Osteoblast (primary cell): Measurements from ENCODE around the gene KCNN3. TPM values are rescaled to one million over a fixed set of nuclear protein-coding genes. Genes with fewer than 3 reads are reported as not detected.

Experiments
- DNase-seq: peaks from one replicate; pipeline ENCODE4 v3.0.0; 2011; ENCODE audit warnings: low spot score, mixed read lengths; ENCODE audit not compliant: insufficient read length; ENCODE audit errors: missing footprints
- H2AFZ ChIP-seq: 2 replicates; pipeline ENCODE4 v1.6.0; 2011; ENCODE audit warnings: mild to moderate bottlenecking, low read length
- H3K27ac ChIP-seq: 2 replicates; pipeline ENCODE4 v1.5.1; 2011; ENCODE audit warnings: mild to moderate bottlenecking, low read depth, low read length, moderate library complexity
- H3K27me3 ChIP-seq: 2 replicates; pipeline ENCODE4 v1.6.0; 2012; ENCODE audit warnings: mild to moderate bottlenecking, control low read depth, inconsistent platforms, low read length, moderate library complexity; ENCODE audit not compliant: insufficient read depth
- H3K36me3 ChIP-seq: 2 replicates; pipeline ENCODE4 v1.5.1; 2011; ENCODE audit warnings: mild to moderate bottlenecking, low read length, control low read depth, moderate library complexity; ENCODE audit not compliant: insufficient read depth
- H3K4me1 ChIP-seq: 2 replicates; pipeline ENCODE4 v1.5.1; 2011; ENCODE audit warnings: mild to moderate bottlenecking, low read length, control low read depth, moderate library complexity; ENCODE audit not compliant: insufficient read depth
- H3K4me2 ChIP-seq: 2 replicates; pipeline ENCODE4 v1.6.0; 2011; ENCODE audit warnings: mild to moderate bottlenecking, low read length; ENCODE audit not compliant: insufficient read depth
- H3K4me3 ChIP-seq: fragments of 200-600 bp; sonication (generic); 3 replicates; pipeline ENCODE4 v1.5.1; 2012; ENCODE audit warnings: mild to moderate bottlenecking, low read length, inconsistent platforms; ENCODE audit not compliant: insufficient read depth
- H3K79me2 ChIP-seq: 2 replicates; pipeline ENCODE4 v1.6.0; 2012; ENCODE audit warnings: mild to moderate bottlenecking, low read length, control low read depth, inconsistent platforms; ENCODE audit not compliant: insufficient read depth
- H3K9me3 ChIP-seq: 2 replicates; pipeline ENCODE4 v1.5.1; 2011; ENCODE audit warnings: low read depth, low read length, control low read depth
- H4K20me1 ChIP-seq: 2 replicates; pipeline ENCODE4 v1.6.0; 2012; ENCODE audit warnings: mild to moderate bottlenecking, low read length, control low read depth; ENCODE audit not compliant: insufficient read depth
- total RNA-seq: library from RNA; depleted of rRNA; stranded (reverse); fragments of >200 nt; gene quantifications from 2 replicates; pipeline ENCODE4 v1.2.3, GENCODE V29; 2012
- TF ChIP-seq, protein P1 (sequence below): IDR thresholded peaks from 2 replicates; pipeline ENCODE4 v1.5.1; 2011; ENCODE audit warnings: mild to moderate bottlenecking, low read depth, low read length, moderate library complexity; ENCODE audit errors: extremely low read depth

The KCNN3 gene
- total RNA-seq, 1 donor: under 0.01 TPM

DNA sequence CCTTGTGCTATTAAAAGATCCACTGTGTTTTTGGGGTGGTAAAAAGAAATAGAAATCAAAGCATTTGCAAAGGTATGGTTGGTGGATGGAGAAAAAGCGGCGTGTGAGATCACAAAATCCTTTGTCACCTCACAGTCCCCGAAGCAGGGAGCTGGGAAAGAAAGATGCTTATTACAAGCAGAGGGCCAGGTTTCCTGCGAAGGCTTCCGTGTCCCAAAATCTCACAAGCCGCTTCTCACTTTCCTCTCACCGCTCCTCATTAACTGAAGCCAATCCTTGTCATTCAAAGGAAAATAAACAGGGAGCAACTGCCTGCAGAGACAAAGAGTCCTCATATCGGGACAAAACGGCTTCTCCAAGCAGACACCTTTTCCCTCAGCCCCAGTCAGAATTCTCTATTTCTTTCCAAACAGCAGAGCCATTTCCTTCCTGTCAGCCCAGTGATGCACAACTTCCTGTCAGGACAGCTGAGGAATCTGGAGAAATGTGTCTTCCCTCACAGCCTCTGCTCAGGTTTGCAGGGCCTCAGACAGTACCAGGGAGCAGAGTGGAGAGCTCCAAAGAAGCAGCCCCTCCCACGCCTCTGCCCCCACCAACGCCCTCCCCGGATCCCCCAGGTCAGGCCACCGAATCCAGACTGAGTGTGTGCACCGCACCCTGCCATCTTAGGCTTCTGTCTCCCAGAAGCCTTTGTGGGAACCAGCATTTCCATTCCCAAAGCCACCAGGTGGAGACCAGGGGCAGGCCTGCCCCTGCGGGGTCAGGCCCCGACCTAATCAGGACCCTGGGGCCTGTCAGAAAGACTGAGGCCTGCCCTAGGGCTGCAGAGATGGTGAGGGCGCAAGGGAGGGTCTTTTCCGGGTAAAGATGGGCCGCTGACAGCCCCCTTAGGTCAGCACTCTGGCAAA, 29.6 kb downstream of the KCNN3 start:
- Histone ChIP-seq H3K27me3 (peaks cover 14% of the 10 kb centered on the region), H3K4me2 (no peak overlapping the region)
- peak; percentile 82 for DNase-seq

DNA sequence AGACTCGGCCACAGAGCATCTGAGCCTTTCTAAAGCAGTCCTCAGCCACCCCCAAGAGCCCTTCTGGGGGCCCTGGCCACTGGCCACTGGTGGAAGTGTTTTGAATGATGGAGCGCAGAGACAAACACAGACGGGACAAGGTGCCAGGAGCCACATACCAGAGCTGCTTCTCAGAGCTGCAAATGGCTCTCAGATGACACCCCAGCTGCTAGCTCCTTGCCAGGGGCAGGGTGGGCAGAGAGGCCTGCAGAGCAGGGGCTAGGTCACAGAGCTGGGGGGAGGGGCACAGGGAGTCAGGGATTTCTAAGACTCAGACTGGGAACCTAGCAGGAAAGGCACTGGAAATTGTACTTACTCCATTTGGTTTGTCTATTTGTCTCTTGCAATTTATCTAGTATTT, 30.4 kb downstream of the KCNN3 start:
- no peak for DNase-seq
- H2AFZ ChIP-seq: no peak overlapping the region
- no peak overlapping the region for H3K27ac ChIP-seq

More for the DNA sequence above, 29.6 kb downstream of the KCNN3 start:
- H3K4me1 ChIP-seq: no peaks in the 10 kb centered on the region
- TF ChIP-seq, protein P1, sequence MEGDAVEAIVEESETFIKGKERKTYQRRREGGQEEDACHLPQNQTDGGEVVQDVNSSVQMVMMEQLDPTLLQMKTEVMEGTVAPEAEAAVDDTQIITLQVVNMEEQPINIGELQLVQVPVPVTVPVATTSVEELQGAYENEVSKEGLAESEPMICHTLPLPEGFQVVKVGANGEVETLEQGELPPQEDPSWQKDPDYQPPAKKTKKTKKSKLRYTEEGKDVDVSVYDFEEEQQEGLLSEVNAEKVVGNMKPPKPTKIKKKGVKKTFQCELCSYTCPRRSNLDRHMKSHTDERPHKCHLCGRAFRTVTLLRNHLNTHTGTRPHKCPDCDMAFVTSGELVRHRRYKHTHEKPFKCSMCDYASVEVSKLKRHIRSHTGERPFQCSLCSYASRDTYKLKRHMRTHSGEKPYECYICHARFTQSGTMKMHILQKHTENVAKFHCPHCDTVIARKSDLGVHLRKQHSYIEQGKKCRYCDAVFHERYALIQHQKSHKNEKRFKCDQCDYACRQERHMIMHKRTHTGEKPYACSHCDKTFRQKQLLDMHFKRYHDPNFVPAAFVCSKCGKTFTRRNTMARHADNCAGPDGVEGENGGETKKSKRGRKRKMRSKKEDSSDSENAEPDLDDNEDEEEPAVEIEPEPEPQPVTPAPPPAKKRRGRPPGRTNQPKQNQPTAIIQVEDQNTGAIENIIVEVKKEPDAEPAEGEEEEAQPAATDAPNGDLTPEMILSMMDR: no peak
- no peaks in the 10 kb centered on the region for H4K20me1 ChIP-seq
- no peaks in the 10 kb centered on the region for H3K79me2 ChIP-seq
- H2AFZ ChIP-seq: peak overlapping the region; percentile 18
- H3K36me3 ChIP-seq: no peaks in the 10 kb centered on the region
- H3K4me3 ChIP-seq: no peak overlapping the region
- no peak overlapping the region for H3K27ac ChIP-seq
- H3K9me3 ChIP-seq: no peaks in the 10 kb centered on the region

DNA sequence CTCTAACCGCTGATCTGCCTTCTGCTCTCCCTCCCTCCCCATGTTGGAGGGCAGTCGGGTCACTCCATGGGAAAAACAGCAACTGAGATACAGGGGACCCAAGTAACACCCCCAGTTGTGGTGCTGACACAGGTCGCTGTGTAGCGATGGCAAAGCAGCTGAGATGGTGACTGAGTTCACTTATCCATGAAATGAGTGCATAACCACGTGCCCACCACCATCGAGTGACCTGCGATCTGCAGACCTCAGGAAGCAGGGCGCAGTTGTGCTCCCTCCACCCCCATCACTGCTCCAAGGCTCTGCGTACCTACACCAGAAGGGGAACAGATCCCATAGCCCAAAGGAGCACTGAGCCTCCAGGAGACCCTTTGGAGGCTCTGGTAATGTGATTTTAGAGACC, 31.1 kb downstream of the KCNN3 start:
- Histone ChIP-seq H4K20me1 (no peaks in the 10 kb centered on the region), H3K36me3 (no peaks in the 10 kb centered on the region), H3K4me1 (no peaks in the 10 kb centered on the region), H3K27ac (no peak overlapping the region), H3K79me2 (no peaks in the 10 kb centered on the region), H3K4me2 (no peak overlapping the region), H3K27me3 (peaks cover 11% of the 10 kb centered on the region), H3K9me3 (no peaks in the 10 kb centered on the region), H2AFZ (no peak overlapping the region), H3K4me3 (no peak overlapping the region)
- no peak for DNase-seq
- TF ChIP-seq, protein P1: no peak

More for the DNA sequence above, 30.4 kb downstream of the KCNN3 start:
- peaks cover 13% of the 10 kb centered on the region for H3K27me3 ChIP-seq
- TF ChIP-seq, protein P1: no peak
- H4K20me1 ChIP-seq: no peaks in the 10 kb centered on the region
- no peaks in the 10 kb centered on the region for H3K79me2 ChIP-seq
- no peaks in the 10 kb centered on the region for H3K4me1 ChIP-seq
- H3K36me3 ChIP-seq: no peaks in the 10 kb centered on the region
- H3K4me3 ChIP-seq: no peak overlapping the region
- no peak overlapping the region for H3K4me2 ChIP-seq
- no peaks in the 10 kb centered on the region for H3K9me3 ChIP-seq

DNA sequence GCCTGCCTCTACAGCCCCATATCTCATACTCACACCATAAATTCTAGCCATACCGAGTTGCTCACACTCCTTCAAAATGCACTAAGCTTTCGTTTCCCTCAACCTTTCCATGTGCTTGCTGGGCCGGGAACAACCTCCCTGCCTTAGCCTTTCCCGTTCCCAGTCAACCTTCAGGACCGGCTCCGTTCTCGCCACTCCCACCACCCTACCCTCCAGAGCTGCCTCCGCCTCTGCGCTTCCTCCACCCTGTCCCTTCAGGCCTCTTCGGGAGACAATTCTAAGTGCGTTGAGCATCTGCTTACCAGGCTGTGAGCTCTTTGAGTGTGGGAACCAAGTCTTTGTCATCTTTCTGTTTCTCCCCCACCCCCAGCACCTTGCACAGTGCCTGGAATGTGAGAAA, 31.6 kb downstream of the KCNN3 start:
- Histone ChIP-seq H3K27ac (no peak overlapping the region), H4K20me1 (no peaks in the 10 kb centered on the region), H3K27me3 (peaks cover 7% of the 10 kb centered on the region), H3K9me3 (no peaks in the 10 kb centered on the region), H3K4me3 (no peak overlapping the region), H3K4me2 (no peak overlapping the region), H3K36me3 (no peaks in the 10 kb centered on the region), H2AFZ (no peak overlapping the region), H3K4me1 (no peaks in the 10 kb centered on the region), H3K79me2 (no peaks in the 10 kb centered on the region)
- TF ChIP-seq, protein P1: no peak
- DNase-seq: no peak
